Cardiac muscle cell (in vitro differentiated cells and primary cell): ENCODE results near the gene NUP133. TPM values are rescaled to one million over a fixed set of nuclear protein-coding genes. Genes with fewer than 3 reads are reported as not detected.
A peak's percentile ranks its signal among the peaks of the same experiment; 100 is the strongest.

ENCODE experiments used
- DNase-seq, 2 donors: peaks; one replicate each; pipeline versions ENCODE4 v3.0.0 to v3.0.0-alpha.2; 2010 to 2017; ENCODE audit warnings: low read depth in 1 of 2, low spot score in 1 of 2
- H3K27ac ChIP-seq: fragments of 200-600 bp; sonication (generic); 2 replicates; pipeline ENCODE4 v1.5.1; 2016
- H3K27me3 ChIP-seq: fragments of 200-600 bp; sonication (generic); 2 replicates; pipeline ENCODE4 v1.6.0; 2016; ENCODE audit warnings: control low read depth
- H3K36me3 ChIP-seq: fragments of 200-600 bp; sonication (generic); 2 replicates; pipeline ENCODE4 v1.5.1; 2016; ENCODE audit warnings: control low read depth
- H3K4me1 ChIP-seq: fragments of 200-600 bp; sonication (generic); 2 replicates; pipeline ENCODE4 v1.8.1; 2017; ENCODE audit warnings: low read depth, mild to moderate bottlenecking, mixed run types
- H3K4me3 ChIP-seq: fragments of 200-600 bp; sonication (generic); 2 replicates; pipeline ENCODE4 v1.5.1; 2016; ENCODE audit warnings: mild to moderate bottlenecking
- H3K9me3 ChIP-seq: fragments of 200-600 bp; sonication (generic); 2 replicates; pipeline ENCODE4 v1.5.1; 2017; ENCODE audit warnings: low read depth, mild to moderate bottlenecking, control low read depth
- polyA plus RNA-seq: library from polyadenylated mRNA; unstranded; fragments of >200 nt; fragmentation: Nextera tagmentation; extraction: Ambion mirVana; gene quantifications from 2 replicates; pipeline ENCODE4 v1.2.1, GENCODE V29; 2016
- total RNA-seq: library from RNA; depleted of rRNA; stranded (reverse); fragments of >200 nt; gene quantifications from 2 replicates; pipeline ENCODE4 v1.2.3, GENCODE V29; 2016
- TF ChIP-seq, protein P1 (sequence below): IDR thresholded peaks from 2 replicates; pipeline ENCODE4 v1.5.1; 2012; ENCODE audit warnings: low read depth, mild to moderate bottlenecking, low read length

NUP133 gene
- total and polyA plus RNA-seq, 2 experiments from 2014 or later: 33.6 to 60.2 TPM

DNA sequence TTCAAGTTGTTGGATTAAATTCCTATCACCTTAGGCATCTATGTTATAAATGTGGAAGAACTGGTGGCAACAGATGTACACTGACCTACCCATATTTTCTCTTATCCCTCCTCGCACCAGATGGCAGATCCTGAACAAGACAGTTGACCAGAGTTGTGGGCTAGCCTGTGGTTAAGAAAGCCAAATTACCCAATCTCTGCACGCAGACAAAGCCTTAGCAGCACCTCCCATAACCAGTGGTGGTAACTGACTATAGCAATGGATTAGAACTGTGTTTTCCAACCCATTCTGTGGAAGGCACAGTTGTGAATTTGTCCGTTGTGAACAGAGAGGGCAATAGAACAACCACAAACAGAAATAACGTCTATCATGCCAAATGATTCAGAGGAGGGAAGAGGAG, 29.8 kb upstream of the NUP133 start:
- Histone ChIP-seq H3K27ac (no peak overlapping the region), H3K4me1 (no peaks in the 10 kb centered on the region), H3K9me3 (no peaks in the 10 kb centered on the region), H3K4me3 (no peak overlapping the region), H3K27me3 (no peaks in the 10 kb centered on the region), H3K36me3 (peaks cover 29% of the 10 kb centered on the region)
- TF ChIP-seq, protein P1, sequence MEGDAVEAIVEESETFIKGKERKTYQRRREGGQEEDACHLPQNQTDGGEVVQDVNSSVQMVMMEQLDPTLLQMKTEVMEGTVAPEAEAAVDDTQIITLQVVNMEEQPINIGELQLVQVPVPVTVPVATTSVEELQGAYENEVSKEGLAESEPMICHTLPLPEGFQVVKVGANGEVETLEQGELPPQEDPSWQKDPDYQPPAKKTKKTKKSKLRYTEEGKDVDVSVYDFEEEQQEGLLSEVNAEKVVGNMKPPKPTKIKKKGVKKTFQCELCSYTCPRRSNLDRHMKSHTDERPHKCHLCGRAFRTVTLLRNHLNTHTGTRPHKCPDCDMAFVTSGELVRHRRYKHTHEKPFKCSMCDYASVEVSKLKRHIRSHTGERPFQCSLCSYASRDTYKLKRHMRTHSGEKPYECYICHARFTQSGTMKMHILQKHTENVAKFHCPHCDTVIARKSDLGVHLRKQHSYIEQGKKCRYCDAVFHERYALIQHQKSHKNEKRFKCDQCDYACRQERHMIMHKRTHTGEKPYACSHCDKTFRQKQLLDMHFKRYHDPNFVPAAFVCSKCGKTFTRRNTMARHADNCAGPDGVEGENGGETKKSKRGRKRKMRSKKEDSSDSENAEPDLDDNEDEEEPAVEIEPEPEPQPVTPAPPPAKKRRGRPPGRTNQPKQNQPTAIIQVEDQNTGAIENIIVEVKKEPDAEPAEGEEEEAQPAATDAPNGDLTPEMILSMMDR: no peak
- peak in 1 of 2 donors; percentile 20 for DNase-seq

DNA sequence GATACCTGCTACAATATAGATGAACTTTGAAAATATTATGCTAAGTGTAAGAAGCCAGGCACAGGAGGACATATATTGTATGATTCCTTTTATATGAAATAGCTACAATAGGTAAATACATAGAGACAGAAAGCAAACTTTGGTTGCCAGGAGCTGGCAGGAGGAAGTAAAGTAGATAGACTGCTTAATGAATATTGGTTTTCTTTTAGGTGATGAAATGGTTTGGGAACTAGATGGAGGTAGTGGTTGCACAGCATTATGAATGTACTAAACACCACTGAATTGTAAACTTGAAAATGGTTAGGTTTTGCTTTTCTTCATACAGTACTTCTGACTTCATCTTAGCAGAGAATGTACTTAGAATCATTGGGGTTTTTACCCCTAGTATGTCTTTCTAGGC, 28.8 kb upstream of the NUP133 start:
- TF ChIP-seq, protein P1: no peak
- DNase-seq: no peak
- H3K9me3 ChIP-seq: no peaks in the 10 kb centered on the region
- H3K36me3 ChIP-seq: peaks cover 29% of the 10 kb centered on the region
- H3K4me3 ChIP-seq: no peak overlapping the region
- H3K27ac ChIP-seq: no peak overlapping the region
- no peaks in the 10 kb centered on the region for H3K4me1 ChIP-seq
- no peaks in the 10 kb centered on the region for H3K27me3 ChIP-seq

DNA sequence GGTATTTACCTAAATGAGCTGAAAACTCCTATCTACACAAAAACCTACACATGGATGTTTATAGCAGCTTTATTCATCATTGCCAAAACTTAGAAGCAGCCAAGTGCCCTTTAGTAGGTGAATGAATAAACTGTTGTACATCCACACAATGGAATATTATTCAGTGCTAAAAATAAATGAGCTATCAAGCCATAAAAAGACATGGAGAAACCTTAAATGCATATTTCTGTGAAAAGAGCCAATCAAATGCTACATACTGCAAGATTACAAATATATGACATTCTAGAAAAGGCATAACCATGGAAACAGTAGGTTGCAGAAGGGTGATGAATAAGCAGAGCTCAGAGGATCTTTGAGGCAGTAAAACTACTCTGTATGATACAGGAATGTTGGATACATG, 27.1 kb upstream of the NUP133 start:
- Histone ChIP-seq H3K27me3 (no peaks in the 10 kb centered on the region), H3K36me3 (peaks cover 18% of the 10 kb centered on the region), H3K9me3 (no peaks in the 10 kb centered on the region), H3K27ac (no peak overlapping the region), H3K4me1 (no peaks in the 10 kb centered on the region), H3K4me3 (no peak overlapping the region)
- TF ChIP-seq, protein P1: no peak
- no peak for DNase-seq

DNA sequence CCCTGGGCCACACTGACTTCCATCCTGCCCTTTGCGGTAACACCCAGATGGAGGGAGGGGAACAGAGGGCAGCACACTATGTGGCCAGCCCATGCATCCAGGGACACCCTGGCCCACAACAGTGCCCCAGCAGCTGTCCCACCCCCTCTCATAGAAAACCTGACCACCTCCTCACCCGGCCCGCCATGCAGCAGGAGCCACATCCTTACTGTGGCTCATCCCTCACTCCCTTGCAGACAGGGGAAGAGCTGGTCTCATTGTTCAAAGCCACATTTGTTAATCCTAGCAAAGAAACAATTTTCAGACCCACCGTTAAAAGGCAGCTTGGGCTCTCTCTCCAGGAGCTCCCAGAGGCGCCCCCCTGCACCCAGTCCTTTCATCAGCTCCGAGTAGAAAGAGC, 23.2 kb upstream of the NUP133 start:
- no peak for DNase-seq
- H3K4me3 ChIP-seq: no peak overlapping the region
- TF ChIP-seq, protein P1: no peak
- no peaks in the 10 kb centered on the region for H3K9me3 ChIP-seq
- no peaks in the 10 kb centered on the region for H3K4me1 ChIP-seq
- H3K27ac ChIP-seq: no peak overlapping the region
- no peaks in the 10 kb centered on the region for H3K27me3 ChIP-seq
- H3K36me3 ChIP-seq: peaks cover 17% of the 10 kb centered on the region

DNA sequence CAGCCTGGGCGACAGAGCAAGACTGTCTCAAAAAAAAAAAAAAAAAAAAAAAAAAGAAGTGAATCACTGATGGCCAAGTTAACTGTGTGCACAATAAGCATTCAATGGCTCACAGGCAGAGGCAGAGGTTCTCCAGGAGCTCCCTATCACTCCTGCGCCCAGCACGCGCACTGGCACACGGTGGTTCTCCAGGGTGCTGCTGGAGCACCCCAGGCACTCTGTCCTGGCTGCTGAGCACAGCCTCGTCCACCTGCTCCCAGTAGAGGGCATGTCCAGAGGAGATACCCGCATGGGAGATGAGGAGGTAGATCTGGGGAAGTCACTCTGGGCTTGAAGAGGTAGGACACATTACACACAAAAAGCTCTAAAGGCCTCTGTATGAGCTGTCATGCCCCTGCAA, 21.5 kb upstream of the NUP133 start:
- peaks cover 26% of the 10 kb centered on the region for H3K36me3 ChIP-seq
- H3K9me3 ChIP-seq: no peaks in the 10 kb centered on the region
- no peak overlapping the region for H3K4me3 ChIP-seq
- H3K4me1 ChIP-seq: no peaks in the 10 kb centered on the region
- no peak overlapping the region for H3K27ac ChIP-seq
- no peaks in the 10 kb centered on the region for H3K27me3 ChIP-seq
- DNase-seq: no peak
- TF ChIP-seq, protein P1: no peak

DNA sequence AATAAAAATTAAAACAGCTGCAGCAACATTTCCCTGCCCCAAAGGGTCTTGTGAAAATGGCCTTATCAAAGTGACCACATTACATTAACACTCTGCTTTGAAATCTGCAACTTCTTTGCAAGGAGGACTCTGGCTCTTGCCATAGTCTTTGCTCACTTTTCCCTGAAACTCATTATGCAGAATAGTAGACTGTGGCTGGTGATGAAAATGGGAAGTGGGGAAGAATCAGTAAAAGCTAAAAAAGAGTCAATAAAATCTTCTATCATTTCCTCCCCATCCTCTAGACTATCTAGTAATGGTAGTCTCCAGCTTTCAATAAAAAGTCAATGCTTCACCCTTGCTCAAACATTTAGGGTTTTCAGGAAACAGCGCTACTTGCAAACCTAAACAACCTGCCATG, 18.6 kb upstream of the NUP133 start:
- peaks cover 27% of the 10 kb centered on the region for H3K36me3 ChIP-seq
- no peak overlapping the region for H3K27ac ChIP-seq
- no peak for DNase-seq
- H3K9me3 ChIP-seq: no peaks in the 10 kb centered on the region
- no peaks in the 10 kb centered on the region for H3K4me1 ChIP-seq
- no peaks in the 10 kb centered on the region for H3K27me3 ChIP-seq
- H3K4me3 ChIP-seq: no peak overlapping the region
- TF ChIP-seq, protein P1: no peak
